GM19351 (cell line): Measurements from ENCODE around the gene GPX7.

ENCODE experiments used
- ATAC-seq: cut with Tn5 transposase; IDR thresholded peaks from one replicate; pipeline ENCODE4 v1.9.1; 2021; ENCODE audit warnings: mild to moderate bottlenecking, moderate library complexity; ENCODE audit not compliant: unreplicated experiment

The GPX7 gene

GRCh38 chr1:52585474-52585873 is 16.7 kb upstream of the GPX7 start:
- no peak for ATAC-seq

- ATAC-seq, result no peak
These were observed 14.1 kb upstream of the GPX7 start for GRCh38 chr1:52588027-52588426.

- ATAC-seq, result no peak
These were observed 13.6 kb upstream of the GPX7 start for GRCh38 chr1:52588535-52588934.

- ATAC-seq, result no peak
These were observed 11.9 kb upstream of the GPX7 start for GRCh38 chr1:52590266-52590665.

GRCh38 chr1:52592637-52593323 is 9.4 kb upstream of the GPX7 start:
- ATAC-seq, result no peak

GRCh38 chr1:52593495-52593894 is 8.7 kb upstream of the GPX7 start:
- no peak for ATAC-seq

- ATAC-seq, result no peak
These were observed 7.1 kb upstream of the GPX7 start for GRCh38 chr1:52595061-52595460.

- no peak for ATAC-seq
These were observed 4.3 kb upstream of the GPX7 start for GRCh38 chr1:52597912-52598311.

- no peak for ATAC-seq
These were observed 3.4 kb upstream of the GPX7 start for GRCh38 chr1:52598729-52599128.

GRCh38 chr1:52599236-52599635 is 2.9 kb upstream of the GPX7 start:
- no peak for ATAC-seq

- ATAC-seq, result no peak
These were observed 1.5 kb upstream of the GPX7 start for GRCh38 chr1:52600533-52601179.

- ATAC-seq, result no peak
These were observed 652 bp upstream of the GPX7 start for GRCh38 chr1:52601519-52601918.

- no peak for ATAC-seq
These were observed 857 bp downstream of the GPX7 start for GRCh38 chr1:52602856-52603600.

GRCh38 chr1:52603630-52604029 is 1.5 kb downstream of the GPX7 start:
- ATAC-seq, result no peak

- ATAC-seq, result no peak
These were observed 2.0 kb downstream of the GPX7 start for GRCh38 chr1:52604063-52604770.

GRCh38 chr1:52613636-52614373 is 11.6 kb downstream of the GPX7 start:
- no peak for ATAC-seq

- ATAC-seq, result no peak
These were observed 12.5 kb downstream of the GPX7 start for GRCh38 chr1:52614671-52615070.

GRCh38 chr1:52615489-52616042 is 13.4 kb downstream of the GPX7 start:
- no peak for ATAC-seq

GRCh38 chr1:52621950-52622349 is 19.8 kb downstream of the GPX7 start:
- no peak for ATAC-seq

GRCh38 chr1:52623812-52624211 is 21.6 kb downstream of the GPX7 start:
- ATAC-seq, result no peak
